ENCODE data around the gene GATAD2B. TPM values are rescaled to one million over a fixed set of nuclear protein-coding genes. Genes with fewer than 3 reads are reported as not detected.

GATAD2B gene
- total RNA-seq, 1 donor from 2014 or later: 70.2 TPM

- Mint-ChIP-seq H3K4me1 (ENCODE audit: low read depth) (peaks cover 22% of the 10 kb centered on the region), H3K4me3 (ENCODE audit: low read depth) (peak overlapping the region; percentile 96), H3K9me3 (no peaks in the 10 kb centered on the region), H3K27ac (peak overlapping the region; percentile 95), H3K27me3 (ENCODE audit: low read depth) (no peaks in the 10 kb centered on the region), H3K36me3 (ENCODE audit: low read depth) (peaks cover 69% of the 10 kb centered on the region)
- intact Hi-C loops (cut with micrococcal nuclease): loop anchor here (1.0 to 2.0 kb wide), 7 partner anchors 12 to 274 kb away; partner anchors contain the start of genes CRTC2, RPS27 and UBAP2L
- DNase-seq (ENCODE audit: low spot score): peak; percentile 73
Measured at GRCh38 chr1:153945795-153946621, 23.2 kb upstream of the GATAD2B start.

- Mint-ChIP-seq H3K36me3 (ENCODE audit: low read depth) (peaks cover 69% of the 10 kb centered on the region), H3K4me1 (ENCODE audit: low read depth) (peaks cover 20% of the 10 kb centered on the region), H3K9me3 (no peaks in the 10 kb centered on the region), H3K27me3 (ENCODE audit: low read depth) (no peaks in the 10 kb centered on the region), H3K4me3 (ENCODE audit: low read depth) (peak overlapping the region; percentile 96), H3K27ac (peak overlapping the region; percentile 95)
- peak; percentile 74 for DNase-seq (ENCODE audit: low spot score)
- intact Hi-C loops (cut with micrococcal nuclease): loop anchor here (1.0 kb wide), 2 partner anchors 45 to 124 kb away; partner anchors contain the start of gene RPS27
Measured at GRCh38 chr1:153945131-153945794, 22.5 kb upstream of the GATAD2B start.

DNA sequence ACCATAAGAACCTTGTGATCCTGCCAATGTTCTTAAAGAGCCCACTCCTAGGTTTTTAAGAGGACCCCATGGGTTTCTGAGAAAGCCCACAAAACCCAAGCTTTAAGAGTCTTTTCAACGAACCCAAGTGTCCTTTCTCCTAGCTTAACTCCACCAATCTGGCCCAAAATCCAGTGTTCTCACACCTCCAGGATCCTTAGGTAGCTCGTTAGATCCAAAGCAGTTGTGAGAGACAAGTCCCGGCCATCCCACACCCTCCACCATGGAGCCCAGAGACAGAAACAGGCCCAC lies 22.0 kb upstream of the GATAD2B start:
- Mint-ChIP-seq H3K27me3 (ENCODE audit: low read depth) (no peaks in the 10 kb centered on the region), H3K9me3 (no peaks in the 10 kb centered on the region), H3K4me3 (ENCODE audit: low read depth) (peak overlapping the region; percentile 96), H3K36me3 (ENCODE audit: low read depth) (peaks cover 69% of the 10 kb centered on the region), H3K27ac (peak overlapping the region; percentile 95), H3K4me1 (ENCODE audit: low read depth) (peaks cover 20% of the 10 kb centered on the region)
- DNase-seq (ENCODE audit: low spot score): no peak
- intact Hi-C loops (cut with micrococcal nuclease): loop anchor here (1.0 kb wide), 2 partner anchors 46 to 123 kb away; partner anchors contain the start of gene RPS27

DNA sequence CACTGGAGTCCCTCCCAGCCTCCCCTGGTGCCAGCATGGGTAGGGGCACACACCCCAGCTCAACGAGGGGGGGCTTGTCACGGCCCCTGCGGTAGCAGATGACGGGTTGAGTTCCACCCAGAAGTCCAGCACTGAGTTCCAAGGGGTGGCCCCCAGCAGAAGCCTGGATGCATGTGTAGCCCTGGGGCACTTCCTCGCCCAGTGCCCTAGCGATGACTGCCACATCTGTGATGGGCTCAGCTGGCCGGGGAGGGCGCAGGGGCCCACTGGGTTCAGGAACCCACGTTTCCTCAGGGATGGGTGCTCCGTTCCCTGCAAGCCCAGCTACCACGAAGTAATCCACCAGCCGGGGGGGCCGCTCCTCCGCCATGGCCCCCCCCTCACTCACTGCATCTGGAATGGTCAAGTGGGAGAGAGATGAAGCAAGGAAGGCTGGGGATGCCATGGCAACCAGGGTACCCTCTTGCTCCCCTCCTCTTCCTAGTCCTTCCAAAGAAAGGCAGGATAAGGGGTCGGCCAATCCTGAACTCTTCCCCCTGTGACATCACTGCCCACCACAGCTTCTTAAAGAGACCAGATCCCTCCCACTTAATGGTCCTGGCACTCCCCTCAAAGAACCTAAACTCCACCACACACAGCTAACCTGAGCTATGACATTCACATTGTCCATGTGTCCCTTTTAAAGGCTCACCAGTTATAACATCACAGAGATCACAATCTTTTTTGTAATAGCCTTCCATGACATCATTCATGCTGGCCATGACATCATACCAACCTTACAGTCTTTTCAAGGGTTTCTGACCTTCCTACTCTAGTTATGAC lies 21.4 kb upstream of the GATAD2B start:
- Mint-ChIP-seq H3K4me3 (ENCODE audit: low read depth) (peak overlapping the region; percentile 96), H3K27ac (peak overlapping the region; percentile 95), H3K4me1 (ENCODE audit: low read depth) (peaks cover 20% of the 10 kb centered on the region), H3K27me3 (ENCODE audit: low read depth) (no peaks in the 10 kb centered on the region), H3K9me3 (no peaks in the 10 kb centered on the region), H3K36me3 (ENCODE audit: low read depth) (peaks cover 74% of the 10 kb centered on the region)
- intact Hi-C loops (cut with micrococcal nuclease): no loop called here
- DNase-seq (ENCODE audit: low spot score): no peak

DNA sequence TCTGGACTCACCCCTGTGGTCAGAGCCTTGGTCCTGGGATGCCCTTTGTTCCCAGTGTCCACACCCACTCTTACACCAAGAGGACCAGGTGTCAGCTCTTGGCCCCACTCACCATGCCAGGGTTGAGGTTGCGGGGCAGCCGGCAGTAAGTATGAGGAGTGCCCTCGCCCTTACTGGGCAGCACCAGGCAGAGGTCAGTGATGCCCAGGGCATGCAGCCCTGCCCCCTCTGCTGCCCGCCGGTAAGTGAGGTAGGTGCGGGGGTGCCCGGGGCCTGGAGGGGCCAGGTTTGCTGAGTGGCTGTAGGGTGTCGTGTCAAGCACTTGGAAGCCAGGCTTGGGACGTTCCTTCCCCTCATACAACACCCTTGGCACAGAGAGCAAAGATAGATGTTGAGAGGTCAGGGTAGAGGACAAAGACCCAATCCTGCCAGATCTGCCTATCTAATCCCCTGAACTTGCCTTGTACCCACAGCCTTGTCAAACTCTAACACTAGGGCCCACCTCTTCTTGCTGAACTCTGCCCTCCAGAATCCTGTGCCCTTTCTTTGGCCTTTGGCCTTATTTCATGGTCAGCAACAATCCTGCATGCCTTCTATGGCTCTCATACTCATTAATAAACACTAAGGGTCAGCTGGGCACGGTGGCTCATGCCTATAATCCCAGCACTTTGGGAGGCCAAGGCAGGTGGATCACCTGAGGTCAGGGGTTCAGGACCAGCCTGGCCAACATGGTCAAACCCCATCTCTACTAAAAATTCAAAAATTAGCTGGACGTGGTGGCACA lies 20.2 kb upstream of the GATAD2B start:
- H3K36me3 Mint-ChIP-seq (ENCODE audit: low read depth): peaks cover 67% of the 10 kb centered on the region
- no peaks in the 10 kb centered on the region for H3K9me3 Mint-ChIP-seq
- H3K4me3 Mint-ChIP-seq (ENCODE audit: low read depth): no peak overlapping the region
- H3K27ac Mint-ChIP-seq: no peak overlapping the region
- no peaks in the 10 kb centered on the region for H3K27me3 Mint-ChIP-seq (ENCODE audit: low read depth)
- peaks cover 20% of the 10 kb centered on the region for H3K4me1 Mint-ChIP-seq (ENCODE audit: low read depth)
- DNase-seq (ENCODE audit: low spot score): no peak
- intact Hi-C loops (cut with micrococcal nuclease): no loop called here

DNA sequence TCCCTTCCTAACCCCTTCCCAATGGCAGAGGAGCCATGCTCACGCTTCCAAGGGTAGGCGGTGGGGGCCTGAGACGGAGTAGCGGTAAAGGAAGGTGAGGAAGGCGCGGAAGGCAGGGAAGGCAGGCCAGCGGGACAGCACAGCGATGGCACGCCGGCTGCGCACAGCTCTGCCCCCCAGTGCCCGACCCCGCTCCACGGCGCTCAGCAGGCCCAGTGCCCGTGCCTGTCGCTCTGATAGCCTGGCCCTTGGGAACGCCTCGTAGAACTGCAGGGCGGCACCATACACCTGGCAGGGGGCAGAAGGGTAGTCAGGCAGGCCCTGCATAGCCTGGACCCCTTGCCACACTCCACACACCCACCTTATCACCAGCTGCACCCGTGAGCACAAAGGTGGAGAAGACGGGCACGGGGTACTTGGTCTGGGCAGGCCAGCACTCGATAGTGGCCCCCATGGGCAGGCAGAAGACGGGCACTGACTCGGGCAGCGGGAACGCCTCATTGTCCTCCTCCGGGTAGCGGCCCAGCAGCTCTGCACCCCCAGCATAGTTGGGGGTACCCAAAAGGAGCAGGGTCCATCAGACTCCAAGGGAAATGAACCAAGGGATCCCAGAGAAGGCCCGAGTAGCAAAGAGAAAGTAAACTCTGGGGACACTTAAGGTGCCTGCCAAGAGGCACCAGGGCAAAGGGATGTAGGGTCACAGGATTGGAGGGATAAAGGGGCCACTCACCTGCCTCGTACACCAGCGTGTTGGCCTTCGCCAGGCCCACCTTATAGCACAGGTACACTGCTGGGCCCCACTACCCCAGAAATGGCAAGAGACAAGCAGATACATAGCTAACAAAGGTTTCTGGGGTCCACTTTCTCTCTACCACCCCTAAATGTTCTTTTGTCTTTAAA lies 19.3 kb upstream of the GATAD2B start:
- no peaks in the 10 kb centered on the region for H3K9me3 Mint-ChIP-seq
- H3K36me3 Mint-ChIP-seq (ENCODE audit: low read depth): peaks cover 68% of the 10 kb centered on the region
- H3K27me3 Mint-ChIP-seq (ENCODE audit: low read depth): no peaks in the 10 kb centered on the region
- intact Hi-C loops (cut with micrococcal nuclease): no loop called here
- peaks cover 19% of the 10 kb centered on the region for H3K4me1 Mint-ChIP-seq (ENCODE audit: low read depth)
- H3K27ac Mint-ChIP-seq: no peak overlapping the region
- H3K4me3 Mint-ChIP-seq (ENCODE audit: low read depth): no peak overlapping the region
- DNase-seq (ENCODE audit: low spot score): no peak

- no peaks in the 10 kb centered on the region for H3K9me3 Mint-ChIP-seq
- H3K36me3 Mint-ChIP-seq (ENCODE audit: low read depth): peaks cover 76% of the 10 kb centered on the region
- H3K4me3 Mint-ChIP-seq (ENCODE audit: low read depth): no peak overlapping the region
- no peaks in the 10 kb centered on the region for H3K27me3 Mint-ChIP-seq (ENCODE audit: low read depth)
- H3K4me1 Mint-ChIP-seq (ENCODE audit: low read depth): peaks cover 15% of the 10 kb centered on the region
- intact Hi-C loops (cut with micrococcal nuclease): no loop called here
- no peak for DNase-seq (ENCODE audit: low spot score)
- H3K27ac Mint-ChIP-seq: no peak overlapping the region
Measured at GRCh38 chr1:153940756-153941155, 18.0 kb upstream of the GATAD2B start.

DNA sequence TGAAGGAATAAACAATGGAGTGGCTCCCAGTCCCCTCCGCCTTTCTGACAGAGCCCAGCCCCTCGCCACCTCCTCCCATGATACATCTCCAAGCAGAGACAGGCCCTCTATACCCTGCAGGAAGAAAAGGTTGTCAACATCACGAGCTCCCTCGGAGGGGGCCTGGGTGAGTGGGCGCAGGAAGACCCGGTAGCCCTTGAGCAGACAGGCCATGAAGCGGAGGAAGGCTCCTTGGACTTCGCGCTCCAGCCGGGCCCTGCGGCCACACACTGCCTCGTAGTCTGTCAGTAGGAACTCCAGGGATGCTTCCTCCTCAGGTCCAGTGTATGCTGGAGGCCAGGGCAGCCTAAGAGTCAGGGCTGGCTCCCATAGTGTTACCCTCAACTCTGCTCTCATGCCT lies 16.7 kb upstream of the GATAD2B start:
- Mint-ChIP-seq H3K4me3 (ENCODE audit: low read depth) (no peak overlapping the region), H3K9me3 (no peaks in the 10 kb centered on the region), H3K36me3 (ENCODE audit: low read depth) (peaks cover 85% of the 10 kb centered on the region), H3K27me3 (ENCODE audit: low read depth) (no peaks in the 10 kb centered on the region), H3K27ac (no peak overlapping the region), H3K4me1 (ENCODE audit: low read depth) (peaks cover 10% of the 10 kb centered on the region)
- DNase-seq (ENCODE audit: low spot score): no peak
- intact Hi-C loops (cut with micrococcal nuclease): no loop called here

GRCh38 chr1:153938996-153939395 lies 16.2 kb upstream of the GATAD2B start:
- Mint-ChIP-seq H3K9me3 (no peaks in the 10 kb centered on the region), H3K27ac (no peak overlapping the region), H3K4me3 (ENCODE audit: low read depth) (no peak overlapping the region), H3K4me1 (ENCODE audit: low read depth) (peaks cover 7% of the 10 kb centered on the region), H3K36me3 (ENCODE audit: low read depth) (peaks cover 85% of the 10 kb centered on the region), H3K27me3 (ENCODE audit: low read depth) (no peaks in the 10 kb centered on the region)
- intact Hi-C loops (cut with micrococcal nuclease): no loop called here
- DNase-seq (ENCODE audit: low spot score): no peak

DNA sequence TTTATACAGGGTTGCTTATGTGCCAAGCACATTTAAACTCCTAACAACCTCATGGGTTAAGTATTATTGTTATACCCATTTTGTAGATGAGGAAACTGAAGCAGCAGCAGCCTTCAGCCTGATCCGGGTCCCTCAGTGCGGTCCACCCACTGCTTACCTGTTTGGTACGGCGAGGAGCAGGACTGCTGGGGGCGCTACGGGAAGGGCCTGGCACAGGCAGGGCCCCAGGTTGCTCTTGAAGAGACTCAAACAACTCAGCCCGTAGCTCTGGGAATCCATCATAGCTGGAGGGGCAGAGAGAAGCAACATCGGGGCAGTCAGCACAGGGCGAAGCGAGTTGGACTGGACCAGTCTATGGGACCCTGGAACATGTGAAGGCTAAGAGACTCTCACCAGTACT lies 14.6 kb upstream of the GATAD2B start:
- DNase-seq (ENCODE audit: low spot score): no peak
- H3K36me3 Mint-ChIP-seq (ENCODE audit: low read depth): peaks cover 81% of the 10 kb centered on the region
- no peak overlapping the region for H3K27ac Mint-ChIP-seq
- intact Hi-C loops (cut with micrococcal nuclease): no loop called here
- no peaks in the 10 kb centered on the region for H3K9me3 Mint-ChIP-seq
- no peaks in the 10 kb centered on the region for H3K4me1 Mint-ChIP-seq (ENCODE audit: low read depth)
- H3K4me3 Mint-ChIP-seq (ENCODE audit: low read depth): no peak overlapping the region
- H3K27me3 Mint-ChIP-seq (ENCODE audit: low read depth): no peaks in the 10 kb centered on the region

GRCh38 chr1:153936011-153936802 lies 13.4 kb upstream of the GATAD2B start:
- Mint-ChIP-seq H3K4me1 (ENCODE audit: low read depth) (no peaks in the 10 kb centered on the region), H3K36me3 (ENCODE audit: low read depth) (peaks cover 78% of the 10 kb centered on the region), H3K9me3 (no peaks in the 10 kb centered on the region), H3K27ac (no peak overlapping the region), H3K4me3 (ENCODE audit: low read depth) (no peak overlapping the region), H3K27me3 (ENCODE audit: low read depth) (no peaks in the 10 kb centered on the region)
- intact Hi-C loops (cut with micrococcal nuclease): no loop called here
- no peak for DNase-seq (ENCODE audit: low spot score)
